ENCODE results near the gene RALA.

Gene RALA

GRCh38 chr7:39703144-39703543, 79.8 kb downstream of the RALA start:
- no peaks in the 10 kb centered on the region for H3K27me3 ChIP-seq (replicated peaks in 2 of 5; ENCODE audit: control insufficient read depth in 4 of 5, insufficient read depth in 5 of 5, low read length in 4 of 5)
- H3K36me3 ChIP-seq (ENCODE audit: control insufficient read depth in 4 of 4, insufficient read depth in 4 of 4, low read length in 3 of 4), result peaks cover 3 to 19% (median 11%) of the 10 kb centered on the region in 4 experiments
- POLR2A ChIA-PET, result interaction anchor here (0.9 kb wide), 1 partner anchor 32 kb away, joined by 3 read pairs; no protein-coding TSS in a partner anchor
- no CpG with 5 or more reads among the region's 5 CpGs for WGBS (ENCODE audit: insufficient coverage)
- no peak overlapping the region for H3K4me3 ChIP-seq (ENCODE audit: control insufficient read depth in 1 of 7, extremely low read depth in 1 of 7, insufficient read depth in 4 of 7, low read depth in 2 of 7, low read length in 6 of 7)
- no peak for DNase-seq
- CTCF ChIA-PET, result interaction anchor here (2.0 kb wide), 1 partner anchor 12 kb away, joined by 4 read pairs; no protein-coding TSS in a partner anchor
- peaks cover 6 to 24% (median 16%) of the 10 kb centered on the region in 4 experiments for H3K4me1 ChIP-seq (ENCODE audit: control extremely low read depth in 1 of 4, control insufficient read depth in 4 of 4, insufficient read depth in 4 of 4, low read length in 3 of 4)
- no peak overlapping the region for H3K27ac ChIP-seq (ENCODE audit: insufficient read depth in 1 of 2, low read depth in 1 of 2, low read length in 2 of 2, poor library complexity in 1 of 2, severe bottlenecking in 2 of 2)
- no peaks in the 10 kb centered on the region for H3K9me3 ChIP-seq (ENCODE audit: control extremely low read depth in 1 of 5, control insufficient read depth in 4 of 5, insufficient read depth in 2 of 5, low read depth in 1 of 5, low read length in 4 of 5)

GRCh38 chr7:39709029-39709428, 85.7 kb downstream of the RALA start:
- no peak overlapping the region for H3K27ac ChIP-seq (ENCODE audit: insufficient read depth in 1 of 2, low read depth in 1 of 2, low read length in 2 of 2, poor library complexity in 1 of 2, severe bottlenecking in 2 of 2)
- ChIA-PET POLR2A (no interaction called here), CTCF (interaction anchor here (1.0 kb wide), 1 partner anchor 94 kb away, joined by 3 read pairs; no protein-coding TSS in a partner anchor)
- 93% methylated on average over 3 of the region's 5 CpGs for WGBS (ENCODE audit: insufficient coverage)
- peaks cover 0 to 6% (median 4%) of the 10 kb centered on the region in 4 experiments for H3K4me1 ChIP-seq (ENCODE audit: control extremely low read depth in 1 of 4, control insufficient read depth in 4 of 4, insufficient read depth in 4 of 4, low read length in 3 of 4)
- peaks cover 0 to 9% (median 4%) of the 10 kb centered on the region in 5 experiments for H3K9me3 ChIP-seq (ENCODE audit: control extremely low read depth in 1 of 5, control insufficient read depth in 4 of 5, insufficient read depth in 2 of 5, low read depth in 1 of 5, low read length in 4 of 5)
- no peak overlapping the region for H3K4me3 ChIP-seq (ENCODE audit: control insufficient read depth in 1 of 7, extremely low read depth in 1 of 7, insufficient read depth in 4 of 7, low read depth in 2 of 7, low read length in 6 of 7)
- no peak for DNase-seq
- peaks cover 0 to 5% (median 2%) of the 10 kb centered on the region in 4 experiments for H3K36me3 ChIP-seq (ENCODE audit: control insufficient read depth in 4 of 4, insufficient read depth in 4 of 4, low read length in 3 of 4)
- no peaks in the 10 kb centered on the region for H3K27me3 ChIP-seq (replicated peaks in 2 of 5; ENCODE audit: control insufficient read depth in 4 of 5, insufficient read depth in 5 of 5, low read length in 4 of 5)

GRCh38 chr7:39709768-39710311, 86.5 kb downstream of the RALA start:
- Histone ChIP-seq H3K4me3 (ENCODE audit: control insufficient read depth in 1 of 7, extremely low read depth in 1 of 7, insufficient read depth in 4 of 7, low read depth in 2 of 7, low read length in 6 of 7) (no peak overlapping the region), H3K4me1 (ENCODE audit: control extremely low read depth in 1 of 4, control insufficient read depth in 4 of 4, insufficient read depth in 4 of 4, low read length in 3 of 4) (peaks cover 0 to 6% (median 4%) of the 10 kb centered on the region in 4 experiments), H3K36me3 (ENCODE audit: control insufficient read depth in 4 of 4, insufficient read depth in 4 of 4, low read length in 3 of 4) (peaks cover 0 to 5% (median 2%) of the 10 kb centered on the region in 4 experiments), H3K27me3 (replicated peaks in 2 of 5; ENCODE audit: control insufficient read depth in 4 of 5, insufficient read depth in 5 of 5, low read length in 4 of 5) (no peaks in the 10 kb centered on the region), H3K27ac (ENCODE audit: insufficient read depth in 1 of 2, low read depth in 1 of 2, low read length in 2 of 2, poor library complexity in 1 of 2, severe bottlenecking in 2 of 2) (no peak overlapping the region), H3K9me3 (ENCODE audit: control extremely low read depth in 1 of 5, control insufficient read depth in 4 of 5, insufficient read depth in 2 of 5, low read depth in 1 of 5, low read length in 4 of 5) (peaks cover 0 to 16% (median 8%) of the 10 kb centered on the region in 5 experiments)
- peak in 2 of 3 donors; percentile 32 to 54 for DNase-seq
- ChIA-PET CTCF (interaction anchor here (1.1 to 1.9 kb wide), 4 partner anchors 13 to 37 kb away, joined by 3 to 4 read pairs (median 3); no protein-coding TSS in a partner anchor), POLR2A (no interaction called here)
- 59% methylated on average over 3 of the region's 3 CpGs for WGBS (ENCODE audit: insufficient coverage)

GRCh38 chr7:39712751-39713150, 89.4 kb downstream of the RALA start:
- Histone ChIP-seq H3K4me3 (ENCODE audit: control insufficient read depth in 1 of 7, extremely low read depth in 1 of 7, insufficient read depth in 4 of 7, low read depth in 2 of 7, low read length in 6 of 7) (no peak overlapping the region), H3K4me1 (ENCODE audit: control extremely low read depth in 1 of 4, control insufficient read depth in 4 of 4, insufficient read depth in 4 of 4, low read length in 3 of 4) (peaks cover 0 to 6% (median 4%) of the 10 kb centered on the region in 4 experiments), H3K27ac (ENCODE audit: insufficient read depth in 1 of 2, low read depth in 1 of 2, low read length in 2 of 2, poor library complexity in 1 of 2, severe bottlenecking in 2 of 2) (no peak overlapping the region), H3K27me3 (replicated peaks in 2 of 5; ENCODE audit: control insufficient read depth in 4 of 5, insufficient read depth in 5 of 5, low read length in 4 of 5) (no peaks in the 10 kb centered on the region), H3K36me3 (ENCODE audit: control insufficient read depth in 4 of 4, insufficient read depth in 4 of 4, low read length in 3 of 4) (peaks cover 0 to 3% (median 0%) of the 10 kb centered on the region in 4 experiments), H3K9me3 (ENCODE audit: control extremely low read depth in 1 of 5, control insufficient read depth in 4 of 5, insufficient read depth in 2 of 5, low read depth in 1 of 5, low read length in 4 of 5) (peaks cover 4 to 29% (median 11%) of the 10 kb centered on the region in 5 experiments)
- WGBS (ENCODE audit: insufficient coverage), result 100% methylated on average over 1 of the region's 1 CpG
- POLR2A ChIA-PET, result no interaction called here
- CTCF ChIA-PET, result interaction anchor here (0.9 kb wide), 1 partner anchor 30 kb away, joined by 4 read pairs; no protein-coding TSS in a partner anchor
- DNase-seq, result no peak

- no peaks in the 10 kb centered on the region for H3K27me3 ChIP-seq (replicated peaks in 2 of 5; ENCODE audit: control insufficient read depth in 4 of 5, insufficient read depth in 5 of 5, low read length in 4 of 5)
- DNase-seq, result no peak
- ChIA-PET POLR2A (no interaction called here), CTCF (interaction anchor here (0.6 kb wide), 1 partner anchor 138 kb away, joined by 3 read pairs; no protein-coding TSS in a partner anchor)
- H3K27ac ChIP-seq (ENCODE audit: insufficient read depth in 1 of 2, low read depth in 1 of 2, low read length in 2 of 2, poor library complexity in 1 of 2, severe bottlenecking in 2 of 2), result no peak overlapping the region
- no CpG with 5 or more reads among the region's 1 CpG for WGBS (ENCODE audit: insufficient coverage)
- H3K4me1 ChIP-seq (ENCODE audit: control extremely low read depth in 1 of 4, control insufficient read depth in 4 of 4, insufficient read depth in 4 of 4, low read length in 3 of 4), result peaks cover 0 to 6% (median 3%) of the 10 kb centered on the region in 4 experiments
- no peak overlapping the region for H3K4me3 ChIP-seq (ENCODE audit: control insufficient read depth in 1 of 7, extremely low read depth in 1 of 7, insufficient read depth in 4 of 7, low read depth in 2 of 7, low read length in 6 of 7)
- H3K9me3 ChIP-seq (ENCODE audit: control extremely low read depth in 1 of 5, control insufficient read depth in 4 of 5, insufficient read depth in 2 of 5, low read depth in 1 of 5, low read length in 4 of 5), result peaks cover 4 to 29% (median 11%) of the 10 kb centered on the region in 5 experiments
- H3K36me3 ChIP-seq (ENCODE audit: control insufficient read depth in 4 of 4, insufficient read depth in 4 of 4, low read length in 3 of 4), result no peaks in the 10 kb centered on the region
These were observed 91.2 kb downstream of the RALA start for GRCh38 chr7:39714447-39715091.

- no peak for DNase-seq
- Histone ChIP-seq H3K4me1 (ENCODE audit: control extremely low read depth in 1 of 4, control insufficient read depth in 4 of 4, insufficient read depth in 4 of 4, low read length in 3 of 4) (peaks cover 0 to 2% (median 0%) of the 10 kb centered on the region in 4 experiments), H3K4me3 (ENCODE audit: control insufficient read depth in 1 of 7, extremely low read depth in 1 of 7, insufficient read depth in 4 of 7, low read depth in 2 of 7, low read length in 6 of 7) (no peak overlapping the region), H3K9me3 (ENCODE audit: control extremely low read depth in 1 of 5, control insufficient read depth in 4 of 5, insufficient read depth in 2 of 5, low read depth in 1 of 5, low read length in 4 of 5) (peaks cover 3 to 7% (median 4%) of the 10 kb centered on the region in 5 experiments), H3K27me3 (replicated peaks in 2 of 5; ENCODE audit: control insufficient read depth in 4 of 5, insufficient read depth in 5 of 5, low read length in 4 of 5) (no peaks in the 10 kb centered on the region), H3K36me3 (ENCODE audit: control insufficient read depth in 4 of 4, insufficient read depth in 4 of 4, low read length in 3 of 4) (no peaks in the 10 kb centered on the region), H3K27ac (ENCODE audit: insufficient read depth in 1 of 2, low read depth in 1 of 2, low read length in 2 of 2, poor library complexity in 1 of 2, severe bottlenecking in 2 of 2) (no peak overlapping the region)
- POLR2A ChIA-PET, result interaction anchor here (0.5 kb wide), 1 partner anchor 767 kb away, joined by 3 read pairs; no protein-coding TSS in a partner anchor
- CTCF ChIA-PET, result interaction anchor here (0.7 kb wide), 1 partner anchor 12 kb away, joined by 3 read pairs; no protein-coding TSS in a partner anchor
- 97% methylated on average over 3 of the region's 7 CpGs for WGBS (ENCODE audit: insufficient coverage)
These were observed 97.2 kb downstream of the RALA start for GRCh38 chr7:39720586-39720985.

Data from common myeloid progenitor, CD34-positive (primary cell).